Activated CD4-positive, alpha-beta T cell treated with anti-CD3 and anti-CD28 coated beads for 4 hours (primary cell): ENCODE data around the gene PIGQ.

Experiments used
- DNase-seq, 2 donors: peaks; one replicate each; pipeline ENCODE4 v3.0.0-alpha.2; 2020

PIGQ gene

DNA sequence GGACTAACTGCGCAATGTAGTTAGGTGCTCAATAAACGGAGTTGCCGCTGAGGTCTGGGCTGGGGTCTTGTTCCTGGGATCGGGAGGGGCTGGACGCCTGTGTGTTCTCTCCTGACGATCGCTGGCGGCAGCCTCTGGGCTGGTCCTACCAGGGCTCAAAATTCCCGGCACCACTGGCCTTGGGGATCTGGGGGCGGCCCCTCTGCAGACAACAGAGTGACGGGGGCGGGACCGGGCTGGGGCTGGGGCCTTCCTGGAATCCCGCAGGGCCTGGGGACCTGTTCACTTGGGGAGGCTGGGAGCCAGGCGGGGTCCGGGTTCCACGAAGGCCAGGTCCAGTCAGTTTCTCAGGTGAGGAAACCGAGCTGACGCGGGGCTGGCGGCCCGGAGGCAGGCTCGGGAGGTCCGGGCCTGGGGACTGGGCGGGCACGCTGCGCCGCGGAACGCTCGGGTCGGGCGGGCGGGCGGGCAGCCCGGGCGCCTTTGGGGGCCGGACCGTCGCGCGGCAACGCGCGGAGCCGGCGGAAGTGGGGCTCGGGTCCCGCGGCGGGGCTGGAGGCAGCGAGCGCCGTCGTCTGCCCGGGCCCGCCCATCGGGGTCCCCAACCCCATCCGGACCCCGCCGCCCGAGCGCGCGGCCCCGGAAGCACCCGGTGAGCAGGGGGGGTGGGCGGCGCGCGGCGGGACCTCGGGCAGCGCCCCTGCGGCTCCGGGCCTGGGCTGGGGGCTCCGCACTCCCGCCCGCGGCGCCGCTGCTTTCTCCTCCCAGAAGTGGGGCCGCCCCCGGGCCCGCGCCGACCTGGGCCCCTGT lies at the start of gene PIGQ:
TSS of gene PIGQ (plus strand) at position 524 of the 810 bp plus-strand sequence. CDS start 4,107 bp downstream, outside the sequence.
- DNase-seq: peak; percentile 49 to 64

DNA sequence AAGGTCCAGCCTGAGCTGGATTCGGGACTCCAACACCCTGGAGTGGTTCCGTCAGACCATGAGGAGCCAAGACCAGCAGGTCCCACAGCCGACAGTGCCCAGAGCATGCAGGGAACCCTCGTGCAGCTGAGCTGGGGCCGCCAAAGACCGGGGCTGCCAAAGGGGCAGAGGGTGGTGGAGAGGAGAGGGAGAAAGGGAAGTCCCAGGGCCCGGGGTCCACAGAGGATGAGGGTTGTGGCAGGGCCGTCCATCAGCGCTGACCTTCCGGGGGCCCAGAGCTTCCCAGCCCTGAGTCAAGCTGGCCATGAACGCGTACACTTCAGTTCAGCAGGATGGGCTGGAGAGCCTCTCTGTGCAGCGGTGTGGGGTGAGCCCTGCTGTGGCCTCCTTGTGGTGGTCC lies 48.9 kb upstream of the PIGQ start:
- DNase-seq: no peak

DNA sequence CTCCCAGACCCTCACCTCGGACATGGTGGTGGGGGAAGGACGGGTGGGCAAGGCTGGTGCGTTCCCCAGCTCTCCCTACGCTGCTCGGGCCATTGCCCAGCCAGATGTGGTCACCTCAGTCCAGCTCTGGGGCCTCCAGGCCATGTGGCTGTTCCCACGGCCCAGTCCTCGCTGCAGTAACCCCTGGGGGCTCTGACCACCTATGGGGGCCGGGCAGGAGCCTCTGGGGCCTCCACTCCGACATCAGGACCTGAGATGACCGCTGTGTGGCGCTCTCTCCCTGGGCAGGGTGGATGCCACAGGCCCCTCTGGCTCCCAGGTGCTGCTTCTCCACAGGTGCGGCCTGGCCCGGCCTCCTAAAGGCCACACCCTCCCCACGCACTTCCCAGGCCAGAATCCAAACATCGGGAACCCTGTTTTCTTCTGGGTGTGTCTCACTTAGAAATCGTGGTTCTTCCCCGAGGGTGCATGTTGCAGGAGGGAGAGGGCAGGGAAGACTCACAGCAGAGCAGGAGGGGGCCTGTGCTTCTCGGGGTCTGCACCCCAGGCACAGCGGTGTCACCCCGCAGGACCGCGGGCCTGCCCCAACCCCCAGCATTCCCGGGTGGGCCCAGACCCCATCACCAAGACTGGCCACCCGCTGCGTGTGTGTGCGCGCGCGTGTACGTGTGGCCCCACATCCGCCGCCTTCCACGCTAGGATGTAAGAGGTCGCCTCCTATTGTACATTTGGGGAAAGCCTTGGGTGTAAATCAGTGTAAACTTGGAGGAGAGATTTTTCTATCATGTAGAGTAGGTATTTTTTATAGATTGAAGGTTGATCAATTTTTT lies 48.2 kb upstream of the PIGQ start:
- no peak for DNase-seq

DNA sequence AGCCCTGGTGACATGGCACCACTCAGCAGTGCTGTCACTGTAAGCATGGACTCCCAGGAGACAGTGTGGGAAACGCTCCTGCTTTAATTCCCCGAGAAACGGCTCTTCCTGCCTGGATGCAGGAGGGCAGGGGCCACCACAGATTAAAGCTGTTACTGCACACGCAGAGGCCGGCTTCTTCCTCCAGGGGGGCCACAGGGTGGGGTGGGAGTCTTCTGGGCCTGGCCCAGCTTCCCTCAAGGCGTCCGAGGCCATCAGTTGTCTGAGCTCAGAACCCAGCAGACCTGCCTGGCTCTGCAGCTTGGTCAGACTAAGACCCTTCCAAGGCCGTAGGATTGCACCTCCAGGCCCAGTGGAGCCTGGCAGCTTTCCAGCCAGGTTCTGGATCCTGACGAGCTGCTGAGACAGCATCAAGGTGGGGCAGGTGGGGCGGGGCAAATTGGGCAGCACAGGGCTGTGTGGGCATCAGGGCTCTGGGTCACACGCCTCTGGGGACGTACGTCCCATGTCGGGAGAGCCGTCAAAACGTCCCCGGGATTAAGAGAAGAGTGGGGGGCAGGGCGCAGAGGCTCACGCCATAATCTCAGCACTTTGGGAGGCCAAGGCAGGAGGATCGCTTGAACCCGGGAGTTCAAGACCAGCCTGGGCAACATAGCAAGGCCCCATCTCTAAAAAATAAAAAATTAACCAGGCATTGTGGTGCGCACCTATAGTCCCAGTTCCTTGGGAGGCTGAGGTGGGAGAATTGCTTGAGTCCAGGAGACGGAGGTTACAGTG lies 47.3 kb upstream of the PIGQ start:
- DNase-seq: no peak

DNA sequence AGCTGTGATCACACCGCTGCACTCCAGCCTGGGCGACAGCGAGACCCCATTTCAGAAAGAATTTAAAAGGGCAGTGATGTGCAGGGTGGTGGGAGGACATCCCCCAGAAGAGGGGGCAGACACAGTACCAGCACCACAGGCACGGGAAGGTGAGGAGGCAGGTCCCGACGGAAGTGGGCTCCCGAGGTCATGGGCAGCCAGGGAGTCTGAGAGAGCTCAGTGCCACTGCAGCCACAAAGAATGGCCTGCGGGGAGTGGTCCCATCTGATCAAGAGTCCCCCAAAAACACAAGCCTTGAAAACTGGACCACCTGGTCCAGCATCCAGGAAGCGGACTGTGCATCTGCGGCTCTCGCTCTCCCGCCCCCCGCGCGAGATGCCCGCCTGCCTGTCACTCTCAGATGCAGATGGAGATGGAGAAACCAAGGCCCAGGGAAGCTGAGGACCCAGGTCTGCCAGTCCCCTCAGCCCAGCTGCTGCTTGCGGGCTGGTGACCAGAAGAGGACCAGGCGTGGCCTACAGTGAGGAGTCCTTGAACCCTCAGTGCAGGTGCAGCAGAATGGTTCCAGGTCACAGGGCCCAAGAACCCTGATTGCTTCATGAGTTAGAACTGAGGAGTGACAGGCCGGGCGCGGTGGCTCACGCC lies 46.5 kb upstream of the PIGQ start:
- no peak for DNase-seq

DNA sequence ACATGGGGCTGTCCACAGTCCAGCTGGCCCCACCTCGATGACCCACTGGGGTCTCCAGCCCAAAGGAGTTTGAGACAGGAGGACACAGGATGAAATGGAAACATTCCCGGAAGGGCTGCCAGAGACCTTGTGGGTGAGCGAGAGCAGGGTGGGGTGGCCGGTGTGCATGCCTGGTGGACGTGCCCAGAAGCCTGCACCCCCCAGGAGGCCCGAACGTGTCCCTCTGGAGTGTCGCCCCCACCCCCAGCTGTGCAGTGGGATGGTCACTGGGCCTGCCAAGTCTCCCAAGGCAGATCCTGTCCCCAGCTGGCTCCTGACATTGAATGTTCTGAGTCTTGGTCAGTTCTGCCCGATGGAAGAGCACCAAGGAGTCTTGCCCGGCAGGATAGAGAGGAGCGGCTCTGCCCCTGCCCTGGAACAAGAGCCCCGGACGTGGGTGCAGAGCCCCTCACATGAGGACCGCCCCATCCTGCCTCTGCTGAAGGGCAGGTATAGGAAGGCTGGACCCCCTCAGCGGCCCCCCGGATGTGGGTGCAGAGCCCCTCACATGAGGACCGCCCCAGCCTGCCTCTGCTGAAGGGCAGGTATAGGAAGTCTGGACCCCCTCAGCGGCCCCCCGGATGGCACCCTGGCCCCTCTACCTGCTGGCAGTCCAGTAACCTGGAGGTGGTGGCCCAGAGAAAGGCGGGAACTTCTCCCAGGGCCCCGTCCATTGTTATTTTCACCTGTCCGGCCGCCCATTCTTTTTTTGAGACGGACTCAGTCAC lies 45.3 kb upstream of the PIGQ start:
- DNase-seq: no peak

DNA sequence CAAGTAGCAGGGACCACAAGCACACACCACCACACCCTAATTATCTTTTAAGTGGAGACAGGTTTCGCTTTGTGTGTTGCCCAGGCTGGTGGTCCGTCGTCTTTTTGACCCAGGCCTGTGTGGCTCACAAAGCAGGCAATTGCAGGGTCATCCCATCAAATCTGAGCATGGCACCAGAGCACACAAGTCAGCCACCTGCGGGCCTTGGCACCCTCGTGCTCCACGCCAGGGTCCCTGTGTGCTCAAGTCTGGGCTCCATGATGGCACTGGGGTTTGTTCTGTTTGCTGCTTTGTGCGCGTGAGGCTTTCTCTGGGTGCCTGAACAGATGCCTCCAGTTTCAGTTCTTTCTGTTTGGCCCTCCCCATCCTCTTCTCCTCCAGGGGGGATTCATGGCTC lies 44.6 kb upstream of the PIGQ start:
- no peak for DNase-seq

DNA sequence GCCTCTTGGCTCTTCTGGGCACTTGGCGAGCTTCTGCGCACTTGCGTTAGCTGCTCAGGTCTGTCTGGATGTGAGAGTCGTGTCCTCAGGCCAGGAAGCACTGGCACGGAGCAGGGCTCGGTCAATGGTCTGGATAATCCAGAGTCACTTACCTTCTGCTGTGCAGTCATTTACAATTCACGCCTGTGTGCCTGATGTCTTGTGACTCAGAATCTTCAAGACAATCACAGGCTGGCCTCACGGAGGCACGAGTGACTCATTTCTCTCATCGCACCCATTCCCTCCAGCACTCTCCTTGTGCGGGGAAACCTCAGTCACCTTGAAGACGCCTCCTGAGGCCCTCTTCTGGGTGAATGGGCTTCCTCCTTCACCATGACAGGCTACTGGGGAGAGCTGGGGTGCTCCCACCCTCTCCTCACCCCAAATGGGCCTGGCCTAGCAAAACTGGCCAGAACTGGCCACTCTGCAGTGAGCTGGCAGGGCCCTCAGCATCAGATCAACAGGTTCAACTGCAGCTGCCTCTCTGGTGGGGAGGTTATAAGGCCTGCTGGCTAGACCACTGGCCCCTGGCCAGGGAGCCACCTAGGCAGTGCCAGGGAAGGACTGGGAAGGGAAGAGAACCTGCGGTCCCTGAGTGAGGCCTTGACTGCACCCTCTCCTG lies 44.1 kb upstream of the PIGQ start:
- DNase-seq: peak; percentile 69 to 77

DNA sequence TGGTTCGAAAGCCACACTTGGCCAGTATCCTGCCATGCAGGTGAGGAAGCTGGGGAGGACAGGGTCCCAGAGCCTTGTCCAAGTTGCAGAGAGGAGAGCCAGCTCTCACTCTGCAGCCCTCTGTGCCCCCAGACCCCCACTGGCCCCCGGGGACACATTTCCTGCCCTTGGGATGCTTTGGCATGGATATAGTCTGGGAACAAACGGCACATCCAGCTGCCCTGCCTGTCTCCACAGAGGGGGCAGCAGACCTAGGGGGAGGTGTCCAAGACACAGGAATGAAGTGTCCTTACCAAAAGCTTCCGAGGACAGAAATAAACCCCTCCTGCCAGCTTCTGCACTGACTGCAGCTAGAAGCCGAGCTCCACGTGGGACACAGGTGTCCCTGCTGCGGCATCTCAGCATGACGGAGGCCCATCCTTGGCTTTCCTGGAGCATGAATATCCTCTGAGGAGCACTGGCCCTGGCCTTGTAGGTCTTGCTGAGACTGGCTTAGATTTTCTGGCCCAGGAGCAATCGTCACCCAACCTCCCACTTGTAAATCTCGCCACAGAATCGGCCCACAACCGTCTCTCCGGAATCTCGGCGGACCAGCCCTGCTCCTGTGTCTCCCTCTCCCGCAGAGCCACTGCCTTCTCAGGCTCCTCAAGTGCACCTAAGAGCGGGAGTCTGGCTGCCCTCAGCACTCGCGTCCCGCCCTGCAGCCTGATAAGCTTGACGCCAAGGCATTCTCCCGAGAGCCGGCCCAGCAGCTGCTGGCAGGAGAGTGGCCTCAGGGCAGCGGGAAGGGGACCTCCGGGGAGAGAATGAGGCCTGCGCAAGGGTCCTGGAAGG lies 43.4 kb upstream of the PIGQ start:
- DNase-seq: no peak

DNA sequence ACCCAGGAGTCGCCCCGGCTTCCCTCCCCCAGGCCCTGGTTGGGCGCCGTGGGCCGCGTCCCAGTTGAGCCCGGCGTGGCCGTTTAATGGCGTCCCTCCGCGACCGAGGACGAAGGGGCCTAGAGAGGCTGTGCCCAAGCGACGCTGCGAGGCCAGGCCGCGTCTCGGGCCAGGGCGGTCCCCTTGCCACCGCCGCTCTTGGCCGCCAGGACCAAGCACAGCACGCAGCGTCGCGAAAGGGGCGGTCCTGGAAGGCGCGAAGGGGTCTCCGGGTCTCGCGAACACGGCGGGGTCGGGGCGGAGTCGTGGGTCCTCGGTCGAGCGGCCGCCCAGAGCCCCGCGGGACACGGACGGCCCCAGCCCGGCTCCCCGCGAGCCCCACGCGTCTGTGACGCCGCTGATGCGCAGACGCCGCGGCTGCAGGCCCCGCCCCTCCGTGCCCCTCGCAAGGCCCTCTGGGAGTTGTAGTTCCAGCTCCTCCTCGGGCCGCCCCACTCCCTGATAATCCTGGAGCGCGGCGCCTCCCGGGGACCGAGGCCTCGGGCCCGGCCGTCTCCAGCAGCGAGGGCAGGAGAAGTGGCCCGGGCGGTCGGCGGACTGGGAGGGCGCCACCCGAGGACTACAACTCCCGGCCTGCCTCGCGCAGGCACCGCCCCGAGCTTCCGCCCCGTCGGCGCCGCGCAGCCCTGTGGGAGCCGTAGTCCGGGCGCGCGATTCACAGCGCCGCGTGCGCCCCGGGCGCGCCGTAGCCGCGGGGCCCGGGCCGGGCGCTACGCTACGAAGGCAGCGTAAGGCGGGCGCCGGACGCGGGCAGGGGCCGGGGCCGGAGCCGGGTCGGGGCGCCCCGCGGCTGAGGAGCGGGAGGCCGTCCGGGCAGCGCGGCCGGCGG lies 42.5 kb upstream of the PIGQ start, which contains the start of gene CAPN15:
TSS of gene CAPN15 (plus strand) at position 698 of the 889 bp plus-strand sequence. CDS start 19,127 bp downstream, outside the sequence.
- peak; percentile 84 to 90 for DNase-seq

DNA sequence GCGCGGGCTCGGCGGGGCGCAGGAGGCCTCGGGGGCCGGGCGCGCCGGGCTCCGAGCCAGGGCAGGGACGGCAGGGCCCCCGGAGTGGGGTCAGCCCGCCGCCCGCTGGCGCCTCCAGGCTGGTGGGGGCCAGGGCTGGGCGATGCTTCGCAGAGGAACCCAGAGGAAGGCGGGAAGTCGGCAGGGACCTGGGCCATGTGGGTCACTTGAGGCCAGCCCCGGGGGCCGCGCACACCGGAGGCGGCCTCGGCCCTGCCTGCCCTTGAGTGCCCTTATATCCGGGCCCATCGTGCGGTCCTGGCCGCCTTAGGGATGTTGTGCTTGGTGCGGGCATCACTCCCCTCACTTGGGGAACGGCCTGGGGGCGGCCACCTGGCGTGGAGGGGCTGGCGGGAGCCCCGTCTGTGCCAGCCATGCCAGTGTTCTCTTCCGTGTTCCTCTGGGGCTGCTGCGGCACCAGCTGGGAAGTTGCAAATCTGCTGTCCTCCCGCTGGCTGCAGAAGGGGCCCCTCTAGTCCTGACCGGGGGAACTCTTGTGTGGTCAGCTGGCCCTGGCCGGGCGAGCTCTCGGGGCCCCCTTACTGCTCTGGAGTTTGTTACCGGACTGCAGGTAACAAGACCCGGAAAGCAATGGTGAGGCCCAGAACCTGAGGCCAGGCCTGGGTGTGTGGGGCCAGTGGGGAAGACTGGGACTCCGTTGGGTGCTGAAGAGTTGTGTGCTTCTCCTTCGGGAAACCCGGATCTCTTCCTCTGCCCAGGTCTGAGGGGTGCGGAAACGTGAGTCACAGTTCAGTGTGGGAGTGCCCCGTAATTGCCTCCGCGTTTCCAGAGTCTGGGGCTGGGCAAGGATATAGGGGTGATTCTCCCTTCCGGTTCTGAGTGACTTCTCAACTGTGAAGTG lies 41.4 kb upstream of the PIGQ start:
- peak; percentile 41 to 49 for DNase-seq

DNA sequence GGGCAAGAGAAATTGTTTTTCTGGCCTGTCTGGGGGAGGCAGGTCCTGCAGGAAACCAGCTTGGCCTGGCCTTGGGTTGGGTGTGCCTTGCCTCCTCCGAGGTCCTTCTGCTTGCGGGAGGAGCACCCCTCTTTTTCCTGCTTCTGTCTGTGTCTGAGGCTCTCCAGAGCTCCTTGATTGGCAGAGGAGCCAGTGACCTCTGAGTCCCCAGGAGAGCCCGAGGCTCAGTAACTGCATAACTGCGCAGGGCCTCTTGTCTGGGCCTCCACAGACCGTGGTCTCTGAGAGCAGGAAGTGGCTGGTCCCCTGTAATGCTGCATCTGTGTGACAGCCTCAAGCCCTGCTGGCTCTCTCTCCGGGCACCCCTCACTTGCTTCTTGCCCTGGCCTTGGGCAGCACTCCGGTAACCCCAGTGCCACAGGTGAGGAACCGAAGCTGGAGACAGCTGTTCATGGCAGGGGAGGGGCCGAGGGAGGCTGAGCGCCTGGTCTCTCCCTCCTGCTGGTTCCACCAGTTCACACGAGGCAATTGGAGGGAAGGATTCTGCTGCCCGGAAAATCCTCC lies 40.7 kb upstream of the PIGQ start:
- DNase-seq: no peak

DNA sequence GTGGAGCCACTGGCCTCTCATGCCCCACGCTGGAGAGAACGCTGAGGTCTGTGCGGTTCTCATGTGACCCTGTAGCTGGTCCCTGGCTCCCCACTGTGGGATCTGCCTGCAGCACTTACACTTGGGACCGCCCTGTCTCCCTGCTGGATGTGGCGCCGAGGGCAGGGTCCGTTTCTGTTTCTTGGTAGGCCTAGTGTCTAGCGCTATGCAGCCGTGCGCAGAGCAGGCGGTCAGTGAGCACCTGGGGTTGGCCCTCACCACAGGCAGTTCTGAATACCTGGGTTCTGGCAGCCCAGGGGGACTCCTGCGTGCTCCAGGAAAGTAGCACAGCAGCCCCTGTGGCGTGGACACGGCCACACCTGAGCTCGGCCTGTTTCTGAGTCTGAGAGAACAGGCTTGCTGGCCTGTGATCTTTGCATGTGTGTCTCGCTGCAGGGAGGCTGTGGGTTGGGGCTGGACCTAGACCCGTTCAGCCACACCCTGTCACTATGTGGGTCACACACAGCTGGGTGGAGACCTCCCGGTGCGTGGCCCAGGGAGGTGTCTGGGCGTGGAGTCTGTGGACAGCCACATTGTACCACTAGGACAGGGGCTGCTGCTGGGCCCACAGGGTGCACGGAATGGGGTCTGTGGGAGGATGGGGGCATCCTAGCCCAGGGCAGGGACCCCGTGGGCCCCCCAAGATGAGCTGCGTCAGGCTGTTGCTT lies 39.5 kb upstream of the PIGQ start:
- DNase-seq: no peak

DNA sequence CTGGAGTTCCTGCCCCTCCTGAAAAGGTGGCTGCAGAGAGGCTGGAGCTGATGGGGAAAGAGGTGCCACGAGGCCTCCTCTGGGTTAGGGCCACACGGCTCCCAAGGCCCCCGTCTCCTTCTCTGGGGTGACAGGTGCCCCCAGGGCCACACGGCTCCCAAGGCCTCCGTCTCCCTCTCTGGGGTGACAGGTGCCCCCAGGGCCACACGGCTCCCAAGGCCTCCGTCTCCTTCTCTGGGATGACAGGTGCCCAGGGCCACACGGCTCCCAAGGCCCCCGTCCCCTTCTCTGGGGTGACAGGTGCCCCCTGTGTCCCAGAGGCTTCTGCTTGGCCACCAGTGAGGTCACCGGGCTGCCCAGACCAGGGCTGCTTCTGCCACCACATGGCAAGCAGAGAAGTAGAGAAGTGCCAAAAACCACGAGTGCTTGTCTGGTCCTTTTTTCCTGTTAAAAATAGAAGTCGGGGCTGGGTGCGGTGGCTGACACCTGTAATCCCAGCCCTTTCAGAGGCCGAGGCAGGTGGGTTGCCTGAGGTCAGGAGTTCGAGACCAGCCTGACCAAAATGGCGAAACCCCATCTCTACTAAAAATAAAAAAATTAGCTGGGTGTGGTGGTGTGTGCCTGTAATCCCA lies 38.2 kb upstream of the PIGQ start:
- DNase-seq: no peak

DNA sequence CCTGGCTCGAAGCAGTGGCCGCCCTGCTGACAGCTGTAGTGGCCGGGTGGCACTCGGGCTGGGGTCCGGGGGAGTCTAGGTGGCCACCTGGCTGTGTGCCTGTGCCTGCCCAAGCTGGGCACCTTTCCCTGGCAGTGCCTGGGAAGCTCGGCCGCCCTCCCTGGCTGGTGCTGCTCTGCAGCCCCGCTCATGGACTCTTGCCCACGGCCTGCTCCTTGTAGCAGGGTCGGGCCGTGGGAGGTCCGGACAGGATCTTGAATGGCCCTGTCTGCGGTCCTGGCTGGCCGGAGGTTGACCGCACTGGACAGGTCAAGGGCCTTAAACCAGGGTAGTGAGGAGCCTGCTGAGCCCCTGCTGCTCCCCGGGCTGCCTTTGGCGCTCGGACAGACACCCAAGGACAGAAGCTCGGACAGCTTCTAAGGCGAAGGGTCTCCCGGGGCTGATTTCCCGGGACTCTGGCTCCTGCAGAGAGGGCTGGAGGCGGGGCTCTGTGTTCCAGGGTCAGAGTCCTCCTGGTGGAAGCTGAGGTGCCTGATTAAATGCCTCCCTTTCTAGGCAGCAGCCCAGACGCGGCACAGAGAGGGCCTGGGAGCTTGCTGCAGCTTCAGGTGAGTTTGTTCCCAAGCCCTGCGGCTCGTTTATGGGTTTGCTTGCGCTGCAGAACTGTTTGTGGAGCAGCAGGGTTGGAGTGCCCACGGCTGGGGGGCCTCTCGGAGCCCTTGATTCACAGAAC lies 36.2 kb upstream of the PIGQ start:
- no peak for DNase-seq

DNA sequence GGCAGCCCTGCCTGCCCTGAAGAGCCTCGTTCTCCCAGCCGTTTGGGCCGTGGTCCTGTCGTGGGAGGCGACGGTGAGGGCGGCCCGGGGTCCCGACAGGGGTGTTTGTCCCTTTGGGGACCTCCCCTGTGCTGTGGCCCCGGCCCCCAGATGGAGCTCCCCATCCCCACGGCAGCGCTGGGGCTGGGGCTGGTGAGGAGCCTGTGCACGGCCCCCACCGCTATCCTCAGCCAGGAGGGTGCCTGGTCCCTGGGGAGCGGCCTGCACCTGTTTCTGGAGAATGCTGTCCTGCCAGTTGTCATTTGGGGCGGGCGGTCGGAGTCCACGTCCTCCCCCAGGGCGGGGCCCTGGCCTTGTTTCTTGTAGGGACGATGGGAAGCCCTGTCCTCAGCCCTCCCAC lies 35.6 kb upstream of the PIGQ start:
- DNase-seq: no peak
